UCSD-AML1 (cell line): Measurements from ENCODE around the gene NHSL2.

Experiments used
- DNase-seq: peaks from one replicate; lab custom pipeline; 2025; ENCODE audit not compliant: unreplicated experiment; lab: John Stamatoyannopoulos, UW

The NHSL2 gene

GRCh38 chrX:72016881-72017783, 106.5 kb downstream of the NHSL2 start:
- no peak for DNase-seq

- peak; percentile 85 for DNase-seq
These were observed 107.8 kb downstream of the NHSL2 start for GRCh38 chrX:72018277-72019112.

GRCh38 chrX:72019487-72019886, 108.8 kb downstream of the NHSL2 start:
- no peak for DNase-seq

GRCh38 chrX:72020204-72020603, 109.6 kb downstream of the NHSL2 start:
- DNase-seq, result no peak

- no peak for DNase-seq
These were observed 110.1 kb downstream of the NHSL2 start for GRCh38 chrX:72020788-72021187.

- peak; percentile 28 for DNase-seq
These were observed 111.3 kb downstream of the NHSL2 start for GRCh38 chrX:72021975-72022374.

- no peak for DNase-seq
These were observed 112.4 kb downstream of the NHSL2 start for GRCh38 chrX:72023071-72023470.

GRCh38 chrX:72025236-72025770, 114.7 kb downstream of the NHSL2 start:
- no peak for DNase-seq

GRCh38 chrX:72026341-72027023, 115.8 kb downstream of the NHSL2 start:
- no peak for DNase-seq

GRCh38 chrX:72027024-72027913, 116.6 kb downstream of the NHSL2 start:
- no peak for DNase-seq

GRCh38 chrX:72027914-72028307, 117.3 kb downstream of the NHSL2 start:
- no peak for DNase-seq

- DNase-seq, result no peak
These were observed 118.2 kb downstream of the NHSL2 start for GRCh38 chrX:72028701-72029470.

GRCh38 chrX:72029483-72030411, 119.1 kb downstream of the NHSL2 start:
- no peak for DNase-seq

- DNase-seq, result no peak
These were observed 119.8 kb downstream of the NHSL2 start for GRCh38 chrX:72030431-72030830.

GRCh38 chrX:72031118-72031517, 120.5 kb downstream of the NHSL2 start:
- DNase-seq, result no peak

GRCh38 chrX:72031634-72032033, 121.0 kb downstream of the NHSL2 start:
- no peak for DNase-seq

- DNase-seq, result no peak
These were observed 127.0 kb downstream of the NHSL2 start for GRCh38 chrX:72037601-72038000.

GRCh38 chrX:72038016-72038415, 127.4 kb downstream of the NHSL2 start:
- DNase-seq, result no peak
